Cardiac fibroblast (primary cell): ENCODE data around the gene LRRC47.

ENCODE experiments used
- DNase-seq, 2 donors: peaks; one replicate each; pipeline versions ENCODE4 v3.0.0 to v3.0.0-alpha.2; 2010; ENCODE audit warnings: low read depth in 2 of 2
- H3K4me3 ChIP-seq, 2 donors: replicated peaks in 1 of 2; 1 replicate in 1 of 2; 2 replicates in 1 of 2; pipeline ENCODE4 v1.5.1; 2011; ENCODE audit warnings: low read depth in 2 of 2, low read length in 2 of 2, mild to moderate bottlenecking in 2 of 2, moderate library complexity in 1 of 2
- TF ChIP-seq, protein P1 (sequence below): IDR thresholded peaks from one replicate; pipeline ENCODE4 v1.5.1; 2011; ENCODE audit warnings: low read depth, mild to moderate bottlenecking, low read length, inconsistent platforms

The LRRC47 gene

GRCh38 chr1:3733883-3734589, 62.3 kb downstream of the LRRC47 start:
- TF ChIP-seq, protein P1, sequence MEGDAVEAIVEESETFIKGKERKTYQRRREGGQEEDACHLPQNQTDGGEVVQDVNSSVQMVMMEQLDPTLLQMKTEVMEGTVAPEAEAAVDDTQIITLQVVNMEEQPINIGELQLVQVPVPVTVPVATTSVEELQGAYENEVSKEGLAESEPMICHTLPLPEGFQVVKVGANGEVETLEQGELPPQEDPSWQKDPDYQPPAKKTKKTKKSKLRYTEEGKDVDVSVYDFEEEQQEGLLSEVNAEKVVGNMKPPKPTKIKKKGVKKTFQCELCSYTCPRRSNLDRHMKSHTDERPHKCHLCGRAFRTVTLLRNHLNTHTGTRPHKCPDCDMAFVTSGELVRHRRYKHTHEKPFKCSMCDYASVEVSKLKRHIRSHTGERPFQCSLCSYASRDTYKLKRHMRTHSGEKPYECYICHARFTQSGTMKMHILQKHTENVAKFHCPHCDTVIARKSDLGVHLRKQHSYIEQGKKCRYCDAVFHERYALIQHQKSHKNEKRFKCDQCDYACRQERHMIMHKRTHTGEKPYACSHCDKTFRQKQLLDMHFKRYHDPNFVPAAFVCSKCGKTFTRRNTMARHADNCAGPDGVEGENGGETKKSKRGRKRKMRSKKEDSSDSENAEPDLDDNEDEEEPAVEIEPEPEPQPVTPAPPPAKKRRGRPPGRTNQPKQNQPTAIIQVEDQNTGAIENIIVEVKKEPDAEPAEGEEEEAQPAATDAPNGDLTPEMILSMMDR: no peak
- H3K4me3 ChIP-seq: no peak overlapping the region
- no peak for DNase-seq

GRCh38 chr1:3733094-3733882, 63.0 kb downstream of the LRRC47 start:
- DNase-seq: no peak
- no peak overlapping the region for H3K4me3 ChIP-seq
- TF ChIP-seq, protein P1: no peak

DNA sequence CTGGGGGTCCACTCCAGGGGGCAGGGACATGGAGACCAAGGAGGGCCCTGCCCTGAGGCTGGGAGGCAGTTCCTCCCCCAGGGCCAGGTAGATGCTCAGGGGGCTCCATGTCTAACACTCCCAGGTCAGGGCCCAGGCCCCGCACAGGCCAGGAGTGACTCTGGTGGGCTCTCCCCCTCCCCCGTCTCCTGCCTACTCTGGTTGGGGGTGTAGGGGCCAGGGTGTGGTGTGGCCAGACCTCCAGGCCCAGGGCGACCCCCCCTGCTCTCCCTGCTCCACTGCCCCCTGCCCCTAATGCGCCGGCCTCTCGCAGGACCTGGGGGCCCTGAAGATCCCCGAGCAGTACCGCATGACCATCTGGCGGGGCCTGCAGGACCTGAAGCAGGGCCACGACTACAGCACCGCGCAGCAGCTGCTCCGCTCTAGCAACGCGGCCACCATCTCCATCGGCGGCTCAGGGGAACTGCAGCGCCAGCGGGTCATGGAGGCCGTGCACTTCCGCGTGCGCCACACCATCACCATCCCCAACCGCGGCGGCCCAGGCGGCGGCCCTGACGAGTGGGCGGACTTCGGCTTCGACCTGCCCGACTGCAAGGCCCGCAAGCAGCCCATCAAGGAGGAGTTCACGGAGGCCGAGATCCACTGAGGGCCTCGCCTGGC, 63.7 kb downstream of the LRRC47 start:
- TF ChIP-seq, protein P1: no peak
- no peak for DNase-seq
- H3K4me3 ChIP-seq: no peak overlapping the region

- no peak for DNase-seq
- H3K4me3 ChIP-seq: no peak overlapping the region
- TF ChIP-seq, protein P1: no peak
Measured at GRCh38 chr1:3731583-3732433, 64.5 kb downstream of the LRRC47 start.

DNA sequence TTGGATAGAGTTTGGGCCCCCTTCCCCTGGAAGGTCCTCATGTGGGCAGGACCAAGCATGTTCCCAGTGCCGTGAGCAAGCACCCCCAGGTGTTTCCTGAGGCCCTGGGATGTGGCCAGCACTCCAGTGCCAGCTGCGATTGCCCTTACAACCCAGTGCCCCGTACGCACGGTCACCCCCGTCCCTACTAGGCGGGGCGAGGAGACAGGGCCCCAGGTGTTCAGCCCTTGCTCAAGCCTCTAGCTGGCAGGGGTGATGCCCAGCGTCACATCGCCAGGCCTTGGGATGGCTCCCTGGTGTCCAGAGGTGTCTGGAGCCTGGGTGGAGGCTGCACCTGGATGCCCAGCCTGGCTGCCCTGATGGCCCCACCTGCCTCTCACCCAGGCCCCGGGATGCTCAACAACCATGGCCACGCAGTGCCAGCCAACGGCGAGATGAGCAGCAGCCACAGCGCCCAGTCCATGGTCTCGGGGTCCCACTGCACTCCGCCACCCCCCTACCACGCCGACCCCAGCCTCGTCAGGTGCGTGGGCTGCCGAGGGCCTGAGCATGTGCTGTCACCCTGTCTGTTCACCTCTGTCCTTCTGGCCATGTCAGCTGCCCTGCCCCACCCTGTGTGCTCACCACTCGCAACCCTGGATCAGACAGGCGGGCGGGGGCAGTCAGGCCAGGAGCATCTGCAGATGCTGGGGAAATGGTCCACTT, 65.6 kb downstream of the LRRC47 start:
- H3K4me3 ChIP-seq: no peak overlapping the region
- TF ChIP-seq, protein P1: no peak
- no peak for DNase-seq
